ENCODE data around the gene ESRP2. TPM values are rescaled to one million over a fixed set of nuclear protein-coding genes. Genes with fewer than 3 reads are reported as not detected.

ESRP2 gene
- total RNA-seq, 2 experiments from 2014 or later = 0.27 to 0.59 TPM

- POLR2A ChIA-PET = interaction anchor here (0.8 to 3.3 kb wide), 5 partner anchors 10 to 181 kb away, joined by 3 to 18 read pairs (median 4); partner anchors contain the start of genes PRMT7, SLC7A6 and SLC7A6OS
- peak overlapping the region; percentile 93 for H3K27ac Mint-ChIP-seq
- CTCF ChIA-PET = interaction anchor here (0.8 to 7.8 kb wide), 6 partner anchors 10 to 55 kb away, joined by 3 to 58 read pairs (median 7); partner anchors contain the start of genes PRMT7, SLC7A6 and SLC7A6OS
- no peak overlapping the region for H3K4me3 Mint-ChIP-seq
- H3K9me3 Mint-ChIP-seq = no peaks in the 10 kb centered on the region
- H3K4me1 Mint-ChIP-seq (ENCODE audit: low read depth) = peaks cover 71% of the 10 kb centered on the region
- DNase-seq = no peak
- no peaks in the 10 kb centered on the region for H3K27me3 Mint-ChIP-seq
- intact Hi-C loops (cut with micrococcal nuclease) = loop anchor here (10.0 kb wide), 2 partner anchors 250 to 1050 kb away; no protein-coding TSS in a partner anchor
- peaks cover 41% of the 10 kb centered on the region for H3K36me3 Mint-ChIP-seq
Observed at GRCh38 chr16:68274441-68274840, 38.5 kb upstream of the ESRP2 start.

DNA sequence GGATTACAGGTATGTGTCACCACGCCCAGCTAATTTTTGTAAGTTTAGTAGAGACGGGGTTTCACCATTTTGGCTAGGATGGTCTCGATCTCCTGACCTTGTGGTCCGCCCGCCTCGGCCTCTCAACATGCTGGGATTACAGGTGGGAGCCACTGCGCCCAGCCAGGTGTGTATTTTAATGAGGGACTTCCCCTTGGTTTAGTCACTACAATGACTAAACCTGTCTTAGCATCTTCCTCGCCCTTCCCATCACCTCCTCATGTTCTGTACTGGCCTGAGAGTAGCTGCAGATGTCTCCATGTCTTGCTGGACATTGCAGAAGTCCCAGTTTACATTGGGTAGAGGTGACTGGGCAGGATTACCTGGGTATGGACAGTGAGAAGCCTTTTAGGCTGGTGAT lies 38.0 kb upstream of the ESRP2 start:
- Mint-ChIP-seq H3K9me3 (no peaks in the 10 kb centered on the region), H3K27me3 (no peaks in the 10 kb centered on the region), H3K27ac (peak overlapping the region; percentile 93), H3K36me3 (peaks cover 43% of the 10 kb centered on the region), H3K4me3 (no peak overlapping the region), H3K4me1 (ENCODE audit: low read depth) (peaks cover 74% of the 10 kb centered on the region)
- ChIA-PET POLR2A (interaction anchor here (0.9 to 3.3 kb wide), 3 partner anchors 10 to 37 kb away, joined by 4 to 18 read pairs (median 4); partner anchors contain the start of genes PRMT7 and SLC7A6OS), CTCF (interaction anchor here (0.8 to 7.8 kb wide), 7 partner anchors 10 to 55 kb away, joined by 3 to 58 read pairs (median 8); partner anchors contain the start of genes PRMT7, SLC7A6 and SLC7A6OS)
- DNase-seq = no peak
- intact Hi-C loops (cut with micrococcal nuclease) = loop anchor here (10.0 kb wide), 2 partner anchors 251 to 1051 kb away; no protein-coding TSS in a partner anchor

- Mint-ChIP-seq H3K4me1 (ENCODE audit: low read depth) (peaks cover 74% of the 10 kb centered on the region), H3K36me3 (peaks cover 43% of the 10 kb centered on the region), H3K27me3 (no peaks in the 10 kb centered on the region), H3K27ac (peak overlapping the region; percentile 93), H3K4me3 (peak overlapping the region; percentile 44), H3K9me3 (no peaks in the 10 kb centered on the region)
- intact Hi-C loops (cut with micrococcal nuclease) = loop anchor here (10.0 kb wide), 2 partner anchors 251 to 1051 kb away; no protein-coding TSS in a partner anchor
- CTCF ChIA-PET = interaction anchor here (1.2 to 7.8 kb wide), 7 partner anchors 9 to 247 kb away, joined by 4 to 58 read pairs (median 8); partner anchors contain the start of genes PRMT7, SLC7A6 and SLC7A6OS
- POLR2A ChIA-PET = interaction anchor here (1.2 to 3.3 kb wide), 4 partner anchors 11 to 38 kb away, joined by 4 to 18 read pairs (median 9); partner anchors contain the start of genes PLA2G15, PRMT7 and SLC7A6OS
- DNase-seq = no peak
Observed at GRCh38 chr16:68273459-68273858, 37.5 kb upstream of the ESRP2 start.

DNA sequence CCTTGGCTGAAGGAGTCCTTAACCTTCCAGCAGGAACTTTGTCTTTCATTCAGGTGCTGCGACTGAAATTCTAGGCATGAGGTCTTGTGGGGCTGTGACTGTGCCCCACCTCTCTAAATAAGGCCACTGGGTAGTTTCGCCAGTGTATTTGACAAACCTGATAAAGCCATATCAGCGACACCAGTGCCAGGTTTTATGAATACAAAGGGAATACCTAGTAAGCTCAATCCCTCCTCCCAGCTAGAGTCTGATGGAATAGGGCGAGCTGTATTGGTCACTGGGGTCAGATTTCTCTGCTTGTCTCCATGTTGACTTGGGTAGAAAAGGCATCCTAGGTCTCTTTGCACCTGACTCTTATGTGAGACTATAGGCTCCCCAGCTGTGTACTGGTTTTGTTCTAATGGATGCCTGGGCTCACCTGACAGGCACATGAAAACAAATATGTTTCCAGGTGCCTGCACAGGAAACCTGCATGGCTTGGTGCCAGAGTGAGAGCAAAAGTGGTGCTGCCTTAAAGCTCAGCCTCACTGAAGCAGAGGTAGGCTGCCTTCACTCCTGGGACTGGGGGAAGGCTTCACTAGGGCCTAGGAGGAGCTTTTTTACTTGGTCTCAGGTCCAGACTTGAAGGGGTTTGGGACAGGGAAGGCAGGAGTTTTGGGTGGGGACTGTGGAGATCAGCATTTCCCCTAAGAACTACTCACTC lies 36.7 kb upstream of the ESRP2 start:
- Mint-ChIP-seq H3K27ac (peak overlapping the region; percentile 93), H3K9me3 (no peaks in the 10 kb centered on the region), H3K4me1 (ENCODE audit: low read depth) (peaks cover 82% of the 10 kb centered on the region), H3K36me3 (peaks cover 49% of the 10 kb centered on the region), H3K4me3 (peak overlapping the region; percentile 44), H3K27me3 (no peaks in the 10 kb centered on the region)
- ChIA-PET CTCF (interaction anchor here (0.6 to 7.8 kb wide), 8 partner anchors 9 to 248 kb away, joined by 3 to 58 read pairs (median 6); partner anchors contain the start of genes PRMT7, SLC7A6 and SLC7A6OS), POLR2A (interaction anchor here (0.6 to 3.3 kb wide), 6 partner anchors 9 to 54 kb away, joined by 4 to 18 read pairs (median 6); partner anchors contain the start of genes PLA2G15, PRMT7, SLC7A6 and SLC7A6OS)
- DNase-seq = peak; percentile 53
- intact Hi-C loops (cut with micrococcal nuclease) = loop anchor here (10.0 kb wide), 2 partner anchors 252 to 1052 kb away; no protein-coding TSS in a partner anchor

GRCh38 chr16:68270353-68270752 lies 34.4 kb upstream of the ESRP2 start:
- intact Hi-C loops (cut with micrococcal nuclease) = loop anchor here (1.0 to 10.0 kb wide), 3 partner anchors 17 to 1054 kb away; no protein-coding TSS in a partner anchor
- Mint-ChIP-seq H3K27me3 (no peaks in the 10 kb centered on the region), H3K36me3 (peaks cover 45% of the 10 kb centered on the region), H3K9me3 (no peaks in the 10 kb centered on the region), H3K4me1 (ENCODE audit: low read depth) (peaks cover 86% of the 10 kb centered on the region), H3K27ac (peak overlapping the region; percentile 93), H3K4me3 (no peak overlapping the region)
- ChIA-PET CTCF (interaction anchor here (0.6 to 7.8 kb wide), 2 partner anchors 9 to 57 kb away, joined by 3 to 58 read pairs; no protein-coding TSS in a partner anchor), POLR2A (interaction anchor here (0.6 kb wide), 1 partner anchor 55 kb away, joined by 3 read pairs; no protein-coding TSS in a partner anchor)
- DNase-seq = no peak

- no peak overlapping the region for H3K4me3 Mint-ChIP-seq
- H3K9me3 Mint-ChIP-seq = no peaks in the 10 kb centered on the region
- ChIA-PET CTCF (interaction anchor here (0.6 to 7.8 kb wide), 3 partner anchors 8 to 1344 kb away, joined by 3 to 58 read pairs (median 3); no protein-coding TSS in a partner anchor), POLR2A (interaction anchor here (0.6 kb wide), 1 partner anchor 9 kb away, joined by 3 read pairs; no protein-coding TSS in a partner anchor)
- intact Hi-C loops (cut with micrococcal nuclease) = loop anchor here (1.0 to 10.0 kb wide), 4 partner anchors 18 to 1055 kb away; partner anchors contain the start of gene SMPD3
- no peak for DNase-seq
- H3K36me3 Mint-ChIP-seq = peaks cover 44% of the 10 kb centered on the region
- H3K4me1 Mint-ChIP-seq (ENCODE audit: low read depth) = peaks cover 80% of the 10 kb centered on the region
- peak overlapping the region; percentile 93 for H3K27ac Mint-ChIP-seq
- H3K27me3 Mint-ChIP-seq = no peaks in the 10 kb centered on the region
Observed at GRCh38 chr16:68269793-68270192, 33.9 kb upstream of the ESRP2 start.

GRCh38 chr16:68267612-68268405 lies 31.9 kb upstream of the ESRP2 start:
- H3K27ac Mint-ChIP-seq = peak overlapping the region; percentile 82
- H3K4me1 Mint-ChIP-seq (ENCODE audit: low read depth) = peaks cover 71% of the 10 kb centered on the region
- ChIA-PET CTCF (no interaction called here), POLR2A (interaction anchor here (1.2 to 2.2 kb wide), 2 partner anchors 22 to 43 kb away, joined by 3 to 7 read pairs; partner anchors contain the start of genes PRMT7 and SLC7A6OS)
- DNase-seq = no peak
- intact Hi-C loops (cut with micrococcal nuclease) = loop anchor here (10.0 kb wide), 1 partner anchor 177 kb away; the partner anchor contains the start of gene SMPD3
- no peaks in the 10 kb centered on the region for H3K27me3 Mint-ChIP-seq
- peak overlapping the region; percentile 7 for H3K4me3 Mint-ChIP-seq
- H3K36me3 Mint-ChIP-seq = peaks cover 28% of the 10 kb centered on the region
- H3K9me3 Mint-ChIP-seq = no peaks in the 10 kb centered on the region

GRCh38 chr16:68265078-68265920 lies 29.4 kb upstream of the ESRP2 start:
- Mint-ChIP-seq H3K4me1 (ENCODE audit: low read depth) (peaks cover 52% of the 10 kb centered on the region), H3K9me3 (no peaks in the 10 kb centered on the region)
- CTCF ChIA-PET = interaction anchor here (1.9 to 6.6 kb wide), 3 partner anchors 25 to 131 kb away, joined by 5 to 237 read pairs (median 106); partner anchors contain the start of genes PRMT7 and SLC7A6OS

DNA sequence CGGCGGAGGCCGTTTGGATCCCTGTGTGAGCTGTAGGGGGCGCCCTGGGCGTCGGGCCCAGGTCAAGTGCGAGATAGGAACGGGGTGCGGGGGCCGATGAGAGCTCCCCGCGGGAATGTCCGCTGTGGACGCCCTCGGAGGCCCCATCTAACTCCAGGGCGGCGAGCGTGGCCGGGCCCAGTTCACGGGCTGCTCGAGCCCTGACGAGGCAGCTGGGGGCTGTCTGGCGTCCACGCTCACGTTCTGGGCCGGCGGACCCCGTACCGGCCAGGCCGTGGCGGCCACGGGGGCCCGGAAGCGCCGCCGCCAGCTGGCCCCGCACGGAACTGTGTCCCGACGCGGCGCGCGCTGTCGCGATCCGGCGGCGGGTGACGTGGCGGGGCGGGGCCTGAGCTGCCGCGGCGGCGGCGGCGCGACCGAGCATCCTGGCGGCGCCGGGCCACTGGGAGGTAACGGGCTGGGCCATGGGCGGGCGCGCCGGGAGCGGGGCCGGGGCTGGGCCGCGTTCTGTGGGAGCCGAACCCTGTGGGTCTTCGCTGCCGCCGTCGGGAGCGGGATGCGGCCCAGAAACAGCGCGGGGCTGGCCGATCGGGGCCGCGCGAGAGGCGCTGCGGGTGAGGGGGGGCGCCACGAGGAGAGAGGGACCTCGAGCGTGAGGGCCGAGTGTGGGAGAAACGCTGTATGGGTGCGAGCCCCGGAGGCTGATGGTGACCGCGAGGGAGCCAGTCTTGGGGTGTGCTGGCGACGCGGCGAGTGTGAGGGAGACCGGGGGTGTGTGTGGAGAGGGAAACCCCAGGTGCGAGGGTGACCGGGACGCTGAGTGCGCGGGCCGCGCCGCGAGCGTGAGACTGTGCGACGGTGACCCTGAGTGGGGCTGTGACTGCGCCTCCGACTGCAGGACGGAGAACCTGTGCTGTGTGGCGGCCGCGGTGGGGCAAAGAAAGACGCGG lies 28.5 kb upstream of the ESRP2 start, which contains the start of gene SLC7A6:
Gene SLC7A6, plus strand, starts transcription at position 399 of the 950 bp plus-strand sequence. CDS start 10,201 bp downstream, outside the sequence.
- peak within 1 kb of the TSS; percentile 95 for H3K27ac Mint-ChIP-seq
- ChIA-PET POLR2A (interaction anchor here (0.6 to 5.0 kb wide), 21 partner anchors 8 to 179 kb away, joined by 3 to 45 read pairs (median 4); partner anchors contain the start of genes NFATC3, PLA2G15, PRMT7 and SLC7A6OS), CTCF (interaction anchor here (0.6 to 9.2 kb wide), 33 partner anchors 8 to 705 kb away, joined by 3 to 571 read pairs (median 6); partner anchors contain the start of genes ESRP2, NFATC3, PLA2G15 and PRMT7)
- intact Hi-C loops (cut with micrococcal nuclease) = loop anchor here (1.0 to 10.0 kb wide), 5 partner anchors 11 to 180 kb away; partner anchors contain the start of genes SLC7A6OS and SMPD3
- H3K9me3 Mint-ChIP-seq = no peaks in the 10 kb centered on the region
- peaks cover 24% of the 10 kb centered on the region for H3K36me3 Mint-ChIP-seq
- H3K4me3 Mint-ChIP-seq = peak within 1 kb of the TSS; percentile 96
- no peaks in the 10 kb centered on the region for H3K27me3 Mint-ChIP-seq
- H3K4me1 Mint-ChIP-seq (ENCODE audit: low read depth) = peaks cover 43% of the 10 kb centered on the region
- peak; percentile 92 for DNase-seq

More at GRCh38 chr16:68265078-68265920, 29.4 kb upstream of the ESRP2 start:
- peak overlapping the region; percentile 96 for H3K4me3 Mint-ChIP-seq
- peaks cover 25% of the 10 kb centered on the region for H3K36me3 Mint-ChIP-seq
- H3K27ac Mint-ChIP-seq = peak overlapping the region; percentile 85
- H3K27me3 Mint-ChIP-seq = no peaks in the 10 kb centered on the region
- DNase-seq = peak; percentile 73
- POLR2A ChIA-PET = interaction anchor here (2.6 to 5.0 kb wide), 3 partner anchors 20 to 46 kb away, joined by 20 to 45 read pairs (median 23); partner anchors contain the start of genes PRMT7 and SLC7A6OS
- intact Hi-C loops (cut with micrococcal nuclease) = loop anchor here (1.0 to 10.0 kb wide), 4 partner anchors 10 to 180 kb away; partner anchors contain the start of genes SLC7A6OS and SMPD3

Measured in activated CD4-positive, alpha-beta memory T cell treated with anti-CD3 and anti-CD28 coated beads for 36 hours (primary cell).